Mucosa of gallbladder (tissue), 1 donor: ENCODE measurements around the gene CCNY. TPM values are rescaled to one million over a fixed set of nuclear protein-coding genes. Genes with fewer than 3 reads are reported as not detected.

Experiments
- DNase-seq: peaks from one replicate; pipeline ENCODE4 v3.0.0-alpha.2; 2020; ENCODE audit warnings: low spot score
- total RNA-seq: library from RNA; stranded (reverse); gene quantifications from one replicate; pipeline ENCODE4 v1.2.1, GENCODE V29; 2021
- donor health status: DM: no; HTN: no; CAD: no.

The CCNY gene
- total RNA-seq, 1 donor from 2014 or later = 69.3 TPM

DNA sequence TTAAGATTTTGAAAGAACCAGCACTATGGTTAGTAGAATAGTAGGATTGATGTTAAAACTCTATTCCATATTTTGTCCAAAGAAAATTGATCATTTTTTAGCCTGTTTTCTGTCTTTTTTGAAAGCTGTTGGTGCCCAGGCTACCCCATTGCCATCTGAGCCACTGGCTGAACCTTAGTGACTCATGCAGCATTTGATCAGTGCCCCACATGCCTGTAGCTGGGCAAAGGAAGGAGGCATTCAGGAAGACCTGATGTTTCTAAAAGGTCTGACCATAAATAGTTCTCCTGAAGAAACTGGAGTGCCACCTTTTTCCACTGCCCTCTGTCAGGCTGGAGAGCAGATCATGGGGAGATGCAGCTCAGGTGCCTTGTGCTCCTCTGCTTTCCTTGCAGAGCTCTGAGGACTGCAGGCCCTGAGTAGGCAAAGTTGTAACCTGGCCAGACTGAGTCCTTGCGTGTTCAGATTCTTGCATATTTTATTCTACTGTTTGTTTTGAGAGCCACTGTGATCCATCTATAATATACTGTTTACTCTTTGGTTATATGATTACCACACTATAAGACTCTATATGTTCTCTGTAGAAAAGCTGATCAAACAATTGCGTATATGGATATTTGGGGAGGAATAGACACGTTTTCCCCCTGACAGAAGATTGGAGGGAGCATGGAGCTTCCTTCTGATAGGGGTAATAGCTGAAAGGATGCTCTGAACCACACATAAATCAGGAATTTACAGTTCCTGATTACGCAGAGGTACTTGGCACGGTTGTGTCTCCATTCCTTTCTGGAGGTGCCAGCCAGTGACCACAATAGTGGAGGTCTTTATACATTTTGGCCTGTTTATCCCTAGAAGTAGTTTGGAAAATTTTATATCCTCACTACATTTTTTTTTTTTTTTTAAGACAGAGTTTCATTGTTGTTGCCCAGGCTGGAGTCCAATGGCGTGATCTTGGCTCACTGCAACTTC is 219.9 kb downstream of the CCNY start:
- DNase-seq = no peak

DNA sequence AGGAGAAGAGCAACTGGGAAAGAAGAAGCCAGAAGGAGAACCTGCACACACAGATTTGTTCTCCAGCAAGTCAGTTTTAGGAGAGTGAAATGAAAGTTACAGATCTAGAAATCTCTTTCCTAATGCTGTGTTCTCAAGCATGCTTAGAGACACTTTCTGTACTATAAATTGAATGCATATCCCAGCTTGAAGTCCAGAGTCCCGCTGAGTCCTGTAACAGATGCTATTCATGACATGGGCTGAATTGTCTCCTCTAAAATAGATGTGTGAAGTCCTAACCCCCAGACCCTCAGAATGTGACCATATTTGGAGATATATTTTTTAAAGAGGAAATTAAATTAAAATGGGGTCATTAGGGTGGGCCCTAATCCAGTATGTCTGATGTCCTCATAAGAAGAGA is 222.0 kb downstream of the CCNY start:
- no peak for DNase-seq

DNA sequence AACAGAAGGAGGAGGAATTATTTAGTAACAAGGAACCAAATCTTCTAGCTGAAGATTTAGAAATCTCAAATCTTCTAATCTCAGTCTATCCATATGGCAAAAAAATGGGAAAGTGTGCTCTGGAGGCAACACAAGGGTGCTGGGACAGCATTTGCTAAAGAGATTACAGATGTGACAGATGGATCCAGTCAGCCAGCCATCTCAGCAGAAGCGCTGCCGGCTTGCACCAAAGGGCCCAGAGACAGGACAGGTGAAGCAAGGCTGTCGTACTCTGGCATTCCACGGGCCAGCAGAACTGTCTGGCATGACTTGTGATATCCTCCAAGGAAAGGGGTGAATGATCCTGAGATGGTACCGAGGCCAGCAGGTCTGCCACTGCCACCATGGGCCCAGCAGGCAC is 223.1 kb downstream of the CCNY start:
- no peak for DNase-seq

DNA sequence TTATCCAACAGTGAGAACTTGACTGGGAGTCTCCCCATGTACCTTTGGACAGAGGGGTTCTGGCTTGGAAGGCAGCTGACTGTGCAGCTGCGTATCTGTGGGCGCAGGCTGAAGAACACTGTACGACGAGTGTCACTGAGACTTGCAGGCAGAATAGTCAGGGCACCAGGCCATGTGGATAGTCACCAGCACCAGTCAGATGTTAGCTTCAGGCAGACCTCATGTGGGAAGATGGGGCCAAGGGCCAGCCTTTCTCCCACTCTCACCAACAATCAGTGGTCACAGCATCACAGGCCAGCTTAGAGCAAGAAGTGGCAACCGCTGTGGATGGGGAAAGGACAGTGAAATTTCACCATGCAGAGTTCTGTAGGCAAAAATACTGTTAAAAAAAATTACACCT is 225.4 kb downstream of the CCNY start:
- no peak for DNase-seq

DNA sequence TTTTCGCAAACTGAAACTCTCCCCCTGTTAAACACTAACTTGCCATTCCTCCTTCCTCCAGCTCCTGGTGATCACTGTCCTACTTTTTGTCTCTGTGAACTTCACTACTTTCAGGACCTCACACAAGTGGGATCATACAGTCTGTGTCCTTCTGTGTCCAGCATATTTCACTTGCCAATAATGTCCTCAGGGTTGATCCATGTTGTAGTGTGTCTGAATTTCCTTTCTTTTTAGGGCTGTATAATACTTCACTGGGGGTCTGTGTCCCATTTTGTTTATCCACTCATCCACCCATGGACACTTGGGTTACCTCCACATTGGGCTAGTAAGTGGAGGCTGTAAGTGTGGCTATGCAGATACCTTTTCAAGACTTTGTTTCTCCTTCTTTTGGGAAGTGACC is 226.1 kb downstream of the CCNY start:
- DNase-seq = no peak

DNA sequence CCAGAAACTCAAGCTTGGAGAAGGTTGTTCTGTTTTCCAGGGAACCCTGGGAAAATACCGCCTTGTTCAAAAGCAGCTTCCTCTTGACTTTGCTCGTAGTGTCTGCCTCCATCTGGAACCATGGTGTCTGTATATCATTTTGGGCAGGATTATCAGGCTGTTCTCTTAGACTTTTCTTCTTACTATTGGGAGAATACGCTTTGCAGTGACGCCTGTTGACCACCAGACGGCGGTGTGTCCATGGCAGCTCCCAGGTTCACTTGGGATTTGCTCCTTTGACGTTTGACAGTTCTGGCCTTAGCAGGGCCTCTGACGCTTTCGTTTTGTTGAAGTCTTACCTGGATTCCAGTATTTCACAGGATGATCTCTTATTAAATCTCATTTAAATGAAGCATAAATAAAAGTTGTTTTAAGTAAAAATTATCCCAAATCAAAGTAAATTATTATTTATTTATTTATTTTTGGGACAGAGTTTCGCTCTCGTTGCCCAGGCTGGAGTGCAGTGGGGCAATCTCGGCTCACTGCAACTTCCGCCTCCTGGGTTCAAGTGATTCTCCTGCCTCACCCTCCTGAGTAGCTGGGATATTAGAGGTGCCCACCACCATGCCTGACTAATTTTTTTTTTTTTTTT is 227.1 kb downstream of the CCNY start:
- DNase-seq = peak; percentile 51

DNA sequence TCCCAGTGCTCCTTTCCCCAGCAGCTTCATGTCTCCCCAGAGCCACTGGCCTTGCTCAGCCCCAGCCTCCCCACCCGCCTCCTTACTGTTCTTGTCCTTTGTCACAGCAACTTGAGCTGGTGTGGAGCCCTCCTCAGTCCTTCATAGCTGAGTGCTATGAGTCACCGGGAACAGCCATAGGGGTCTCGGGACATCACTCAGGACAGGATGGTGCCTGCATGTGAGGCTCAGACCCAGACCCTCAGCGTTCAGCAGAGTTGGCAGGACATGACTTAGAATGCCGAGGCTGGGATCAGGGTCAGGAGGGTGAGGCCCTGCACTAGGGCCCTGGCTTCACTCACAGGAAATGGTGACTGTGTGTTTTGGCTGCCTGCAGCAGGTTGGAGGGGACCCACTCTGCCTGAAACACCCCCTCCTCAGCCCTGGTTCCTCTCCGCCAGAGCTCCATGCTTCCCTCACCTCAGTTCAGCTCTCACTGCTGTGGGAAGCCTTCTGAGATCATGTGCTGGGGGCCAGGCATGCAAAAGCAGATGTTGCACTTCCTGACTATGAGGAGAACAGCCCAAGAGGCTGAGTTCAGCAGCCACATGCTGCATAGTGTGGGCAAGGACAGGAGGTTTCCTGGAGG is 228.1 kb downstream of the CCNY start:
- DNase-seq = peak; percentile 12

DNA sequence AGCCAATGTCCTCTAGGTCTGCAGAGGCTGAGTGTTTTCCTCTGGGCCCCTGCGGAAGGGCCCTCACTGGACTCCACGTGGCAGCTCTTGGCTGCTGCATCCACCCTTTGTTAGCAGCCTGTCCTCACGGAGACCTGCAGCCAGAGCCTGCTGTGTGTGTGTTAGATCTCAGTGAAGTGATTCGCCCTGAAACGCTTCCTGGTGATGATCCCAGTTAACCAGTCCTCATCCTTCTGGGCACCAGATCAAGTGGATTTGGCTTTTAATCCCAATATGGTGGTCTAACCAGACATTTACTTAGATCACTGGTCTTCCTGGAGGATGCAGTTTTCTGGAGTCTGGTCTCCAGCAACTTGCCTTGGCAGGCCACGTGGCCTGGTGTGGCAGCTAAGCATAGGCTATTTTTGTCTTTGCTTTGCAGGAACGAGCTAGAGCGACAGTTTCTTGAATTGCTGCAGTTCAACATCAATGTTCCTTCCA is 229.3 kb downstream of the CCNY start:
- DNase-seq = no peak

DNA sequence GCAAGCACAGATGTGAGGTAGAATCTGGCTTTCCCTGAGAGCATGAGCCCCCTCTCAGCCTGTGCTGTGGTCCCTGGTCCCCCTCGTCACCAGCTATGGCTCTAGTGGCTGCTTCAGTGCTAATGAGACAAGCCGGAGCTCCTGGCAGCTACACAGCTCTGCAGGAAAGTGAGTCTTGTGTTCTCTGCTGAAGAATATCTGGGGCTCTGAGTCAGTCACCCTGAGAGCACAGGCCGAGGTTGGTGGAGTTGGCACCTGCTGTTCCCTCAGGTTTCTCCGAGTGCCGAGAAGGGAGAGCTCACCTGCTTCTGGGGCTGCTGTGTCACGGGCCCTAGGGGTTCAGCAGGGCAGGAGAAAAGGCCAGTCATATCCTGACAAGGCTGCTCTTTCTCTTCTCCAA is 231.6 kb downstream of the CCNY start:
- no peak for DNase-seq

DNA sequence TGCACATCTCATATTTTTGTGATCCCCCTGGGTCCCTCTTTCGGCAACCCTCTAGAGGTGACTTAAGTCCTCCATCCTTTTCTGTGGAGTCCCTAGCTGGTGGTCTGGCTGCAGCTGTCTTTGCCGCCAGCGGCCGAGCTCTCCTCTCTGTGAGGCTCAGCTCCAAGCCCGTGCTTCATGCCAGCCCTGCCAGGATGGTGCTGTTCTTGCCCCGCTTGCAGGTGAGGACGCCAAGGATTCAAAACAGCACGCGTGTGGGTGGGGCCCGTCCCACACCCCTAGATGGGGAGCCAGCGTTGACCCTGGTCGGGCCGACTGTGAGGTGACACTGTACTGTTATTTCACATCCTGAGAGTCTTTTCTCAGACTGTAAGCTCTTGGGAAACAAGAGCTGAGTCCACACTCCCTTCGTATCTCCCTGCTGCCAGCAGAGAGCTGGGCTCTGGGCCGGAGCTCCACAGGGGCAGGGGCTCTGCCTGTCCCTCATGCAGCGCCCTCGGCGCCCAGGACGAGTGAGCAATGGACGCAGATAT is 232.2 kb downstream of the CCNY start:
- DNase-seq = no peak

DNA sequence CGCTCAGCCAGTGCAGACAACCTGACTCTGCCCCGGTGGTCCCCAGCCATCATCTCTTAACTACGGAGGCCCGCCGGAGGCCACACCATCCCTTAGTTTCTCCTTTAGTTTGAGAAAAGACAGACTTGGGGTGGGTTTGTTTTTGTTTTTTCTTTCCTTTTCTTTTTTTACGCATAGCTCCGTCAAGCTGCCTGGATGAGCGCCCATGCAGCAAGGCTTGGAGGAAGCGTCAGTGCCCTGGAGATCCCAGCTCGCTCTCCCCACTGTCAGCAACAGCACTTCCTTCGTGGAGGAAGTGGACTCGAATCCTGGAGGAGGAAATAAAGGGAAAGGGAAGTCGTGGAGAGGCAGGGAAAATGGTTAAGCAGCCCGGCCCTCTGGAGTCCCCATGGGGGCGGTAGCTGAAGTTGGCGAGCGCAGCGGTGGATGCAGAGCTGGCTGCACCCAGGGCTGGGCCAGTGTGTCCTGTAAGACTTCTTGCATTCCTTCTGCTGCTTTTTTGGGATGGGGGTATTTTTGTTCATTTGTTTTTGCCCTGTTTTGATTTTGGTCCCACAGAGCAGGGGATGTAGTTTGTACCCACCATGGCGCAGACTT is 232.9 kb downstream of the CCNY start:
- DNase-seq = no peak

DNA sequence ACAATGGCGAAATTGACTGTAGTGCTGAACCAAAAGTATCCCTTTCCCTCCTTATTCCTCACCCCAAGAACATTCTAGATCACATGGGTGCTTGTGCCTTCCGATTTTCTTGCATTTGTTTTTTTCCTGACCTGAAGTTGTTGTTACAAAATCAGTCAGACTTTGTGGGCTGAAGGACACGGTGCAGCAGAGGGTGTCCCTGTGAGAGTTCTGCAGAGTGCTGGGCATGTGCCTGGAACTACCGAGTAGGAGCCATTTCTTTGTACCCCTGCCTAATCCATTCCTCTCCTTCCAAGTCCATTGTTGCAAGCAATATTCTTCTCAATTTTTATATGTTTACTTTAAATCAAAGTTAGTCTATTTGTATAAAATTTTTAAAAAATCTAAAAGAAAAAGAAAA is 233.5 kb downstream of the CCNY start:
- DNase-seq = no peak

DNA sequence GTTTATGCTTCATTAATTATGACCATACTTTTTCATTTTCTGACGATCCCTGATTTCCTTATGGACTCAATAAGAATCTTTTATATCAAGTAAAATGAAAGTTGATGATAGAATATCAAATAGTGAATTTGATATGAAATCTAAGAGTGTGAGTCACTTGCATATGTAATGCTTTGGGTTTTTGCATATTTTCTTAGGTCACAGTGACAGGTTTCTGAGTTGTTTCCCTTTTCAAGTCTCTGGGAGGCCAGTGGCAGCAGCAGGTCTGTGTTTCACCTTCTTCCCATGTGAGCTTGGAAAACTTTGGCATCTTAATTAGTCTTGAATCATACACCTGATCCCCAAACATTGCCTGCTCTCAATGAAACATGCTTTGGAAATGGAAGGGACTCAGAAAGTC is 234.1 kb downstream of the CCNY start:
- no peak for DNase-seq

DNA sequence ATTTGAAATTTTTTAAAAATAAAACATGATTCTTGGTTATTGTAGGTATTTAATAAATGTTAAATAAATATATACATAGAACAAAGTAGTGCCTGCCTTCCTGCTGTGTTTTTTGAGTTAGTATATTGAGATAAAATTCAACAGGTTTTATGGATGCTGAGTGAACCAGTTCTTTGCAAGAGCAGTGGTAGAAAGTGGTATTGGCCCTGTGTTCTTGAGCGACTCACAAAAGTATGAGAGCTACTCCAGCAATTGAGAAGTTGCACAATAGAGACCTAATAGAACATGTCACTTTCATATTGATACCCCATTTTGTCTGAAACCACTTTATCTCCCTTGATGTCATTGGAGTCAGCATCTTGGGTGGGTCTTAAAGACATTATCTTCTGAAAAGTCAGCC is 236.3 kb downstream of the CCNY start:
- no peak for DNase-seq

DNA sequence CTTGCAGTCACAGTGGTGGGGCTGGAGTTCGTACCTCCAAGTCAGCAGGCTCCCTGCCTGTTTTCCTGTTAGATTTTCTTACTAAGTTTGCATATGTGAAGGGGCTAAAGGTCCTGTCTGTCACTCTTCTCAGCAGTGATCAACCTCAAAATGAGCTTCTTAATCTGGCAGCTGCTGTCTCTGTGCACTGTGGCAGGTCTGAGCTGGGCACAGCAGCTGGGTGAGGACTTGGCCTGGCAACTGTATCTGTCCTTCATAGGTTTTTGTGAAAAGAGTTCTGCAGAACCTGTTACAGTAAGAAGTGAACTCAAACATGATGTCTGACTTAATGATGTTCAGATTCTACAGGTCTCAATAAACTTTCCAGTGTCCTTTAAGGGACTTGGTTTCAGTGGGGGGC is 237.5 kb downstream of the CCNY start:
- DNase-seq = no peak

DNA sequence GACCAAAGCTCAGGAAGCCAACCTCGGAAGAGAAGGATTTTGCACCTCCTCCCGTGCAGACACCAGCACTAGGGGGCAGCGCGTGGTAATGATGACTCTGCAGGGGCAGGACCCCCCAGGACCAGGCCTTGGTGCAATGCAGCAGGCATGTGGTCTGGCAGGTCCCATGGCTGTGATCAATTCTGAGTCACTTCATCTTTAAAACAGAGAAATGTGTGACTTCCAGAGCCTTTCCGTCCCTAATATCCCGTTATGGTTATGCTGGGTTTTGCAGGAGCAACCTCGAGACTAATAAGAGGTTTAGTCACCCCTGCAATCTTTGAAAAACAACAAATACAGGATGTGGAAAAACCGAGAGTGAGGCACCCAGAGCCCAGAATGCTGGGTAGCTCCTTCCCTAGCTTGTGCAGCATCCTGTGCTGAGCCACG is 238.6 kb downstream of the CCNY start:
- DNase-seq = no peak

DNA sequence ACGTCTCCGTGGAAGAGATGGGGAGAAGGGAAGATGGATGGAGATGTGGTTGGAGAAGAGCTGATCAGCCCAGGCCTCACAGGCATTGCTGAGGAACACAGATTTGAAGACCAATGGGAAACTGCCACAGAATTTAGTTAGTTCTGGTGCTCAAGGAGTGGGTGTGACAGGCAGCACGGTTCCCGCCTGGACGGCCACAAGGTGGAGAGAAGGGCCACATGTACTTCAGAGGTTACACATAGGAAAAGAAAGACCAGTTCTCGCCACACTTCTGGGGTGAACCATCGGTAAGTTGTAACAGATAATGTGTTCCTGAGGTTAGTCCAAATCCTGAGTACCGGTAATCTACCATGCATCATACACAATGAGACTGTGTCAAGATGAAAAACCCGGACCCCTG is 239.3 kb downstream of the CCNY start:
- no peak for DNase-seq

DNA sequence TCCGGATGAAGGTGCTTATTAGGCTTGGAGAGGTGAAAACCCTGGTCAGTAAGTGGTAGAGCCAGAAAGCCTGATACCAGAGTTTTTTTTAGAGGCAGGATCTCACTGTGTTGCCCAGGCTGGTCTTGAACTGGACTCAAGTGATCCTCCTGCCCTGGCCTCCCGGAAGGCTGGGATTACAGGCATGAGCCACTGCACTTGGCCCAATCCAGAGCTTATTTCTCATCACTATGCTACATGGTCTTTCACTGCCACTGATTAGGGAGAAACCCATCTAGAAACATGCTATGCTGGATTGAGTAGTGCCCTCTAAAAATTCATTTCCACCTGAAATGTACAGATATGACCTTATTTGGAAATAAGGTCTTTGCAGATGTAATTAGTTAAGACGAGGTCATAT is 240.4 kb downstream of the CCNY start:
- no peak for DNase-seq

DNA sequence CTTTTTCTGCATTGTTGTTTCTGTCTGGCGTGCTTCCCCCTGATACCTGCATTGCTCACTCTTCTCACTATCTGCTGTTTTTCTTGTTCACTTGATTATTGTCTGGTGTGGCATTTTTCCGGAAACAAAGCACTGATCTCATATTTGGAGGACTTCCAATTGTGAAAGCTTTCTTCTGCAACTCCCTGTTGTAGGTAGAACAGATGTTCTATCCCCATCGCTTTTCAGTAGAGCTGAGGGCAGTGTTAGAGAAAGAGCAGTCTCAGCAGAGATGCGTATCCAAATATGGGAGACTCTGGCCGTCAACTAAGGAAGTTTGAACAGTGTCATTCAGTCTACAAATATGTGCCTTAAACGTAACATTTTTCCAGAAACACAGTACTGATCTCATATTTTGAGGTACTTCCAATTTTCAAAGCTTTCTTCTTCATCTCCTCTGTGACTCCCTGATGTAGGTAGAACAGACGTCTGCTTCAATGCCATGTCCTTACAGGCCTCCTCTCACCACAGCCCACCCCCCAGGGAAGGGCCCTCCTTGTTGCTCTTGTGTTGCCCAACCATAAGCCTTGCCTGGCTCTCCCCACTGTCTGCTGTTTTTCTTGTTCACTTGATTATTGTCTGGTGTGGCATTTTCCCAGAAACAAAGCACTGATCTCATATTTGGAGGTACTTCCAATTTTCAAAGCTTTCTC is 241.8 kb downstream of the CCNY start:
- no peak for DNase-seq

DNA sequence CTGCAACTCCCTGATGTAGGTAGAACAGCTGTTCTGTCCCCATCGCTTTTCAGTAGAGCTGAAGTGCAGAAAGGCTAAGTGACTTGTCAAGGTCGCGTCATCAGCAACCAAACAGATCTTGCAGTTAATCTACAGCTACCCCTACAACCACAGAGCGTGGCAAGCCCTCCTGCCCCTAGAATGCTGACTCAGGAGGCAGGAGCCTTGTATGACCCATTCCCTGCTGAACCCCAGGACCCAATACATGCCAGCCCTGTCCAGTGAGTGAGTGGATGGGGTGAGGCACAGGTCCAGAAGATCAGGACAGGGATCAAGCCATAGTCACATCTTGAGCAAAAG is 242.3 kb downstream of the CCNY start:
- no peak for DNase-seq

DNA sequence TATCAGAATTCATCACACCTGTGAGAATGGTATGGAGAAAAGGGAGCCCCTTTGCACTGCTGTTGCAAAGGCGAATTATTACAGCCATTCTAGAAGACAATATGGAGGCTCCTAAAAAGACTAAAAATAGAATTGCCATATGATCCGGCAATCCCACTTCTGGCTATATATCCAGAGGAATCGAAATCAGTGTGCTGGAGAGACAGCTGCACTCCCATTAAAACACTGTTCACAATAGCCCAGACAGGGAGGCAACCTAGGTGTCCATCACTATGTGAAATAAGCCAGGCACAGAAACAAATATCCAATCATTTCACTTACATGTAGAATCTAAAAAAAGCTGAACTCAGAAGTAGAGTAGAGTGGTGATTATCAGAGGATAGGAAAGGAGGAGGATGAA is 242.8 kb downstream of the CCNY start:
- DNase-seq = no peak
